ENCODE data around the gene SRGAP3.

- TF ChIP-seq CTCF (conservative IDR thresholded peaks at IDR 0.05 in 1 of 2, IDR thresholded peaks at IDR 0.05 in 1 of 2; ENCODE audit: low read depth in 1 of 2, low read length in 2 of 2), result no peak
- no peak for TF ChIP-seq EZH2 (IDR thresholded peaks at IDR 0.05; ENCODE audit: low read length, missing control alignments)
Observed at GRCh38 chr3:9298236-9298635, 48.8 kb upstream of the SRGAP3 start.
